PFSK-1 (cell line): ENCODE data around the gene CLN6.

Experiments used
- FOXP2 ChIP-seq: optimal IDR thresholded peaks from 2 replicates; pipeline ENCODE3; 2011; ENCODE audit warnings: borderline replicate concordance, control low read depth, inconsistent platforms; ENCODE audit not compliant: insufficient read depth; ENCODE audit errors: extremely low read length, extremely low read depth
- POLR2AphosphoS5 ChIP-seq: IDR thresholded peaks from 2 replicates; pipeline ENCODE4 v1.6.1; 2012; ENCODE audit warnings: low read depth, mild to moderate bottlenecking, control low read depth, low read length, moderate library complexity
- REST ChIP-seq, 2 experiments: IDR thresholded peaks; 2 replicates each; pipeline versions ENCODE4 v1.6.1 to v1.8.0; 2011 to 2012; ENCODE audit warnings: low read depth in 2 of 2, low read length in 2 of 2, control low read depth in 1 of 2, inconsistent platforms in 1 of 2, mild to moderate bottlenecking in 1 of 2, moderate library complexity in 1 of 2; ENCODE audit not compliant: insufficient read depth in 1 of 2
- SIN3A ChIP-seq: IDR thresholded peaks from 2 replicates; pipeline ENCODE4 v1.6.1; 2012; ENCODE audit warnings: mild to moderate bottlenecking, low read length, moderate library complexity, borderline replicate concordance; ENCODE audit not compliant: insufficient read depth
- TAF1 ChIP-seq: IDR thresholded peaks from 2 replicates; pipeline ENCODE4 v1.6.1; 2012; ENCODE audit warnings: low read length, control low read depth, borderline replicate concordance; ENCODE audit not compliant: insufficient read depth

Gene CLN6

GRCh38 chr15:68249058-68249713, 19.7 kb upstream of the CLN6 start:
- TF ChIP-seq TAF1 (no peak), POLR2AphosphoS5 (no peak), FOXP2 (no peak), REST (IDR thresholded peaks at IDR 0.05; ENCODE audit: insufficient read depth in 1 of 2, low read depth in 2 of 2, low read length in 2 of 2) (no peak), SIN3A (no peak)

GRCh38 chr15:68244235-68244634, 14.7 kb upstream of the CLN6 start:
- TF ChIP-seq REST (IDR thresholded peaks at IDR 0.05; ENCODE audit: insufficient read depth in 1 of 2, low read depth in 2 of 2, low read length in 2 of 2) (no peak), POLR2AphosphoS5 (no peak), SIN3A (no peak), TAF1 (no peak), FOXP2 (no peak)

- TF ChIP-seq FOXP2 (no peak), SIN3A (no peak), REST (IDR thresholded peaks at IDR 0.05; ENCODE audit: insufficient read depth in 1 of 2, low read depth in 2 of 2, low read length in 2 of 2) (no peak), POLR2AphosphoS5 (no peak), TAF1 (no peak)
These were observed 11.8 kb upstream of the CLN6 start for GRCh38 chr15:68241088-68241935.

GRCh38 chr15:68239025-68239424, 9.5 kb upstream of the CLN6 start:
- no peak for TF ChIP-seq TAF1
- TF ChIP-seq REST (IDR thresholded peaks at IDR 0.05; ENCODE audit: insufficient read depth in 1 of 2, low read depth in 2 of 2, low read length in 2 of 2), result no peak
- TF ChIP-seq FOXP2, result no peak
- no peak for TF ChIP-seq SIN3A
- no peak for TF ChIP-seq POLR2AphosphoS5
